ENCODE results near the gene SLC38A3. TPM values are rescaled to one million over a fixed set of nuclear protein-coding genes. Genes with fewer than 3 reads are reported as not detected.

SLC38A3 gene
- total RNA-seq, 1 experiment from 2014 or later, result not detected

DNA sequence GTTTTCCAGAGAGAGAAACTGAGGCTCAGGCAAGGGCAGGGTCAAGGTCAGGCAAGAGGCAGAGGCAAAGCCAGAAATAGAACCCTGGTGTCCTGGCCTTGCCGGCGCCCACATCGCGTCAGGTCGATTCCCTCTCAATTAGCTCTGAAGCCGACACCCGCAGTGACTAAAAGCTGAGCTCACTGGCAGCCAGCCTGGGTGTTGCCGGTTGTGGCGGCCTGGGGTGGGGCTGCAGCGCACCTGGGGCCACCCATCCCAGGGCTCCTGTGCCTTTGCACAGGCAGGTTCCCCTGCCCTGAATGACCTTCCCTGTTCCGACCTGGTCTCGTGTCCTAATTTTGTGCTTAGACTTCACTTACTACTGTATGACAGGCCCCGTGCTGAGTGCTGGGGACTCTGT is 43.8 kb upstream of the SLC38A3 start:
- Histone ChIP-seq H3K27me3 (ENCODE audit: low read length) (no peaks in the 10 kb centered on the region), H3K79me2 (ENCODE audit: low read length) (no peaks in the 10 kb centered on the region), H3K9me3 (ENCODE audit: low read length) (no peaks in the 10 kb centered on the region), H3K4me3 (ENCODE audit: low read length) (no peak overlapping the region), H3K9me2 (replicated peaks; ENCODE audit: insufficient read depth, low read length) (no peaks in the 10 kb centered on the region), H3K9ac (ENCODE audit: low read length) (no peak overlapping the region), H3K27ac (ENCODE audit: low read length) (no peak overlapping the region), H3K4me2 (ENCODE audit: low read depth, low read length, poor library complexity, severe bottlenecking) (no peak overlapping the region), H2AFZ (ENCODE audit: low read length) (no peak overlapping the region), H4K20me1 (ENCODE audit: insufficient read depth, low read depth, low read length) (peaks cover under 1% of the 10 kb centered on the region; the same call in 1 of the 2 replicates), H3K36me3 (ENCODE audit: insufficient read depth, low read length) (no peaks in the 10 kb centered on the region), H3K4me1 (ENCODE audit: low read length) (no peaks in the 10 kb centered on the region)
- DNase-seq, result no peak

DNA sequence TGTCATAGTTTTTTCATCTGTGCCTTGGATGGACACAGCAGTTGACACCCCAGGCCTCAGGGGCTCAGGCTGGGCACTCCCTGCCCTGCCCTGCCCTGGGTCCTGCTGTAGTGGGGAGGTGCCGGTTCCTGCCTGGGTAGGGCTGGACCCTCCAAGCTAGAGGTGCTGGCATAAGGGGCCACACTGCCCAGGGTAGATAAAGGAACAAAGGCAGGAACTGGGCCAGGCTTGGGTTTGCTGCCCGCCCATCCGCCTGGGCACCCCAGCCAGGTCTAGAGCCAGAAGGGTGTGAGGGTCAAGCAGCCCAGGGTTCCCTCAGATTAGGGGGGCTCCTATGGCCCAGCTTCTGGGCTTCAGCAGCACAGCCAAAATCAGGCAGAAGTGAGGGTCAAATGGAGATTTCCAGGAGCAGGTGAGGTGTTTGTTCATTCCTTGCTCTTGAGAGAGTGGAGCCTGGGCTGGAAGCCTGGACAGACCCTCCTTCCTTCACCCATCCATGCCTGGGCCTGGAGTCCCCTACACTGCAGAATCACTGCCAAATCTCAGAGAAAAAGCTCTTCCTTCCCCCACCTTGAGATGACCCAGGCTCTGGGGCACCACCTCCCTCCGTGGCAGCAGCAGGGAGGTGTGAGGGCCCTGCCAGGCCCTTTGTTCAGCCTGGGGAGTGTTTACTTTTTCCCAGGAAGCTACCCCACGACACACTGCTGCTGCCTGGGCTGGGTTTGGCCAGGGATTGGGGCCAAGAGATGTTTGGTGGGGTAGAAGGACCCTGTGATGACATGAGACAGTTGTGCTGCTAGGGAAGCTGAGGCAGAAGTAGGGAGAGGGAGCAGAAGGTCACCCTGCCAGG is 42.8 kb upstream of the SLC38A3 start:
- Histone ChIP-seq H3K9me2 (replicated peaks; ENCODE audit: insufficient read depth, low read length) (no peaks in the 10 kb centered on the region), H3K4me3 (ENCODE audit: low read length) (no peak overlapping the region), H4K20me1 (ENCODE audit: insufficient read depth, low read depth, low read length) (no peaks in the 10 kb centered on the region), H3K4me1 (ENCODE audit: low read length) (no peaks in the 10 kb centered on the region), H2AFZ (ENCODE audit: low read length) (no peak overlapping the region), H3K4me2 (ENCODE audit: low read depth, low read length, poor library complexity, severe bottlenecking) (no peak overlapping the region), H3K79me2 (ENCODE audit: low read length) (no peaks in the 10 kb centered on the region), H3K9me3 (ENCODE audit: low read length) (no peaks in the 10 kb centered on the region), H3K9ac (ENCODE audit: low read length) (no peak overlapping the region), H3K36me3 (ENCODE audit: insufficient read depth, low read length) (no peaks in the 10 kb centered on the region), H3K27me3 (ENCODE audit: low read length) (no peaks in the 10 kb centered on the region), H3K27ac (ENCODE audit: low read length) (no peak overlapping the region)
- no peak for DNase-seq

DNA sequence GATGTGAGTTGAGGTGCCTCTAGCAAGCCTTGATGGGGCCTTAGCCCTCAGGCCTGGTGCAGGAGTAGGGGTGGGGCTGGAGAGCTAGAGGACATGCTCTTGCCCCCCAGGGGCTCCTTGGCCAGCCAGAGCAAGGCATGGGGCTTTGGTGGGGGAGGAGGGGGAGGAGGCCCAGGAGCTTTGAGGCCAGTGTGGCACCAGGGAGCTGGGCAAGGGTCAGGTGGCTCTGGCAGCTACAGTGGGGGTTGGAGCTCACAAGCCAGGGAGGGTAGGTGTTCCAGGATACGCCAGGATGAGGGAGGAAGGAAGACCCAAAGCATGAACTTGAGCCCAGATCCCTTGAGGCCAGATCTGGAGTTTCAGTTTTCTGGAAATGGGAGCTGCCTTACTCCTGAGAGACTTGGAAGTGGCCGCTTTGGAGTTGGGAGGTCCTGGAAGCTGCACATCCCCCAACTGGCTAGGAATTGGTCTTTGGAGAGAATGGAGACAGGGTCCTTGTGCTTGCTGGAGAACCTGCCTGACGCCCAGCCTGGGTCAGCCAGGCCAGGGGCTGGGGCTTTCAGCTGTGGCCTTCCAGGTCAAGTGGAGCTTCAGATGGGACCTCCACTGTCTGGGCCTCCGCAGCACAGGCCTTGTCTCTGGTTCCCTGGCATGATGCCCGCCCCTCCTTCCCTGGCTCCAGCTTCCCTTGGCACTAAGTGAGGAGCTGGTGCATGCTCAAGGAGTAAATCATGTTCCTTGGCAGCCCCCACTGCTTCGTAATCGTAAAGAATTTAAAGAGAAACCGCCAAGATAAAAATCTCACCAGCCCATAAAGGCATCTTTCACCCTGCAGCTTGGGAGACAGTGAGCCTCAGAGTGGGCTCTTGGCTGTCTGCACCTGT is 41.3 kb upstream of the SLC38A3 start:
- Histone ChIP-seq H3K4me3 (ENCODE audit: low read length) (no peak overlapping the region), H3K9me3 (ENCODE audit: low read length) (no peaks in the 10 kb centered on the region), H3K9me2 (replicated peaks; ENCODE audit: insufficient read depth, low read length) (no peaks in the 10 kb centered on the region), H3K27ac (ENCODE audit: low read length) (no peak overlapping the region), H3K4me2 (ENCODE audit: low read depth, low read length, poor library complexity, severe bottlenecking) (no peak overlapping the region), H3K4me1 (ENCODE audit: low read length) (no peaks in the 10 kb centered on the region), H3K79me2 (ENCODE audit: low read length) (no peaks in the 10 kb centered on the region), H3K9ac (ENCODE audit: low read length) (no peak overlapping the region), H3K36me3 (ENCODE audit: insufficient read depth, low read length) (no peaks in the 10 kb centered on the region), H4K20me1 (ENCODE audit: insufficient read depth, low read depth, low read length) (no peaks in the 10 kb centered on the region), H3K27me3 (ENCODE audit: low read length) (no peaks in the 10 kb centered on the region), H2AFZ (ENCODE audit: low read length) (no peak overlapping the region)
- DNase-seq, result no peak

DNA sequence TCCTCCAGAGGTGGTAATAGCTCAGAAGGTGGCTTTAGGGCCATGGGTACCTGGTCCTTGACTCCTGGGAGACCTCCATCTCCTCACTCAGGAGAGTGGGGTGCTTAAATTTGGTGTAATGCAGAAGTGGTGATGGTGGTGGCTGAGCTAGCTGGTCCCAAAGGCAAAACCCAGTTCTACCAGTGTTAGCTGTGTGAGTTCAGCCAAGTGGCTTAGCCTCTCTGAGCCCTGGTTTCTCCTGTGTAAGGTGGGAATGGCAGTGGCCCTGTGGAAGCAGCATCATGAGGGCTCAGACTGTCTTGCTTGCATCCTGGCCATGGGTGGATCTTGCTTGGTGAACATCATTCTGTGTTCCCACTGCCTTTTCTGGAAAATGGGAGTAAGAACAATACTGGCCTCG is 40.6 kb upstream of the SLC38A3 start:
- H3K4me2 ChIP-seq (ENCODE audit: low read depth, low read length, poor library complexity, severe bottlenecking), result no peak overlapping the region
- H3K9me3 ChIP-seq (ENCODE audit: low read length), result no peaks in the 10 kb centered on the region
- H3K27me3 ChIP-seq (ENCODE audit: low read length), result no peaks in the 10 kb centered on the region
- H3K79me2 ChIP-seq (ENCODE audit: low read length), result no peaks in the 10 kb centered on the region
- DNase-seq, result no peak
- no peak overlapping the region for H3K9ac ChIP-seq (ENCODE audit: low read length)
- H2AFZ ChIP-seq (ENCODE audit: low read length), result no peak overlapping the region
- no peak overlapping the region for H3K4me3 ChIP-seq (ENCODE audit: low read length)
- no peaks in the 10 kb centered on the region for H4K20me1 ChIP-seq (ENCODE audit: insufficient read depth, low read depth, low read length)
- no peak overlapping the region for H3K27ac ChIP-seq (ENCODE audit: low read length)
- no peaks in the 10 kb centered on the region for H3K4me1 ChIP-seq (ENCODE audit: low read length)
- H3K9me2 ChIP-seq (replicated peaks; ENCODE audit: insufficient read depth, low read length), result no peaks in the 10 kb centered on the region
- no peaks in the 10 kb centered on the region for H3K36me3 ChIP-seq (ENCODE audit: insufficient read depth, low read length)

DNA sequence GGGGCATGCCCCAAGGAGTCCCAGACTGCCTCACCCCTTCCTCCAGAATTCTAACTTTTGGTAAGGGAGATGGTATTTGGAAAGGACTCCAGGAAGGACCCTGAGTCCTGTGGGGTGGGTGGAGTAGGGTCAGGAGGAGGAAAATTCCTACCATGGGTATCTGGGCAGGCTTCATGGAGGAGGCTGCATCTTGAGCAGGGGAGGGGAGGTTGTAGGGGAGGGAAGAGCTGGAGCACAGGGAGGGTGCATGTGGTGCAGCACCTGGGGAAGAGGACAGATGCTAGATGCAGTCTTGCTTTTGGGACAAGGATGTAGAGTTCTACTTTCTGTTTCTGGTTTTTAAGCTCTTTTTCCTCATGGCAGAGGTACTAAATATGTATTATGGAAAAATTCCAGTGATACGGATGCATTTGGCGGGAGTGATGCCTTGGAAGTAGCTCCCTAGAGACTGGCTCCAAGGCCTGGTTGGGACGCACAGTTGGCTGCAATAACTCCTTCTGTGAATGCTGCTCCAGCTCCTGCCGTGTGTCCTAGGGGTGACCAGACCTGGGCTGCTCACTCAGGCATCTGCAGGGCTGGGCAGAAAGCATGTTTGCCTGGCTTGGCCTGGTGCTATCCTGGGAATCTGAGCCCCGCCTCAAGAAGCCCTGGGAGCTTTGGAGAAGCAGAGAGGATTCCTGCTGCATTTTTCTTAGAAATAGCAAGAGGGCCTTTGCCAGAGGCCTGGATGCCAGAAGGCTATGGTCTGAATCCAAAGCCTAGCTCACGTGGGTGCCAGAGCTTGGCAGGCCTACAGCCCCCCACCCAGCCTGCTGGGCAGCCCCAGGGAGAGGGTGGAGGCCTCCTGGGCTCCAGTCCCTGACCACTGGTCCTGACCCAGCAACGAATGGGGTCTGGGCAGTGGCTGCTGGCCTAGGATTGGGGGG is 39.8 kb upstream of the SLC38A3 start:
- no peaks in the 10 kb centered on the region for H3K79me2 ChIP-seq (ENCODE audit: low read length)
- no peak overlapping the region for H3K4me2 ChIP-seq (ENCODE audit: low read depth, low read length, poor library complexity, severe bottlenecking)
- no peak overlapping the region for H3K4me3 ChIP-seq (ENCODE audit: low read length)
- H4K20me1 ChIP-seq (ENCODE audit: insufficient read depth, low read depth, low read length), result no peaks in the 10 kb centered on the region
- no peaks in the 10 kb centered on the region for H3K36me3 ChIP-seq (ENCODE audit: insufficient read depth, low read length)
- no peak overlapping the region for H3K27ac ChIP-seq (ENCODE audit: low read length)
- H3K4me1 ChIP-seq (ENCODE audit: low read length), result no peaks in the 10 kb centered on the region
- no peaks in the 10 kb centered on the region for H3K9me2 ChIP-seq (replicated peaks; ENCODE audit: insufficient read depth, low read length)
- H2AFZ ChIP-seq (ENCODE audit: low read length), result no peak overlapping the region
- no peaks in the 10 kb centered on the region for H3K27me3 ChIP-seq (ENCODE audit: low read length)
- no peak overlapping the region for H3K9ac ChIP-seq (ENCODE audit: low read length)
- no peaks in the 10 kb centered on the region for H3K9me3 ChIP-seq (ENCODE audit: low read length)
- DNase-seq, result no peak

DNA sequence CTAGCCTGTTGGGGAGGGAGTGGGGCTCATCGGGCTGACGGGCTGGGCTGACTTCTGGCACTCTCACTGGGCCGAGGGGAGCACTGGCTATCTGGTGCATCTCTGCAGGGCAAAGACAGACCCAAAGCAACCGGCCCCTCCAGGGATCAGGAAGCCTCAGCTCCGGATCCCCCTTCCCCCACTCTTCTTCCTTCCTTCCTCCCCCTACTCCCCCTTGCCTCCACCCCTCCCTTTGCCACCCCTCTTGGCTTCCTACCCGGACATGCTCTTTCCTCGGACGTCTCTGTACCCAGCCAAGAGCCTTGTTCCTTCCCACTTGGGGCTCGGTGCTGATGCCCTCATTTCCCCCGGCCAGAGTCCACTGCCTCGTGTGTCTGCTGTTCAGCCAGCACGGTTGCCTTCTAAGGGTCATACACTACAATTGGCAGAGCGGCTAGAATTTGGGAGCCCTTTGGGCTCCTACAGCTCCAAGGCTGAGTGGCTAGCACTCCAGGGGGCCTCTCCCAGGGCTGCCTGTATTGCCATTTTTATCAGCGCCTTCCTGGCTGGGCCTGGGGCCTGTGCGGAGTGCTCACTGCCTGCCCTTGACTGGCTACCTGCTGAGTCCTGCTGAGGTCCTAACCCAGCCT is 39.0 kb upstream of the SLC38A3 start:
- H3K27me3 ChIP-seq (ENCODE audit: low read length), result no peaks in the 10 kb centered on the region
- H3K4me3 ChIP-seq (ENCODE audit: low read length), result no peak overlapping the region
- H3K9me2 ChIP-seq (replicated peaks; ENCODE audit: insufficient read depth, low read length), result no peaks in the 10 kb centered on the region
- no peak overlapping the region for H3K9ac ChIP-seq (ENCODE audit: low read length)
- no peaks in the 10 kb centered on the region for H3K36me3 ChIP-seq (ENCODE audit: insufficient read depth, low read length)
- no peak overlapping the region for H2AFZ ChIP-seq (ENCODE audit: low read length)
- no peaks in the 10 kb centered on the region for H4K20me1 ChIP-seq (ENCODE audit: insufficient read depth, low read depth, low read length)
- no peak overlapping the region for H3K27ac ChIP-seq (ENCODE audit: low read length)
- no peak overlapping the region for H3K4me2 ChIP-seq (ENCODE audit: low read depth, low read length, poor library complexity, severe bottlenecking)
- H3K9me3 ChIP-seq (ENCODE audit: low read length), result no peaks in the 10 kb centered on the region
- no peaks in the 10 kb centered on the region for H3K4me1 ChIP-seq (ENCODE audit: low read length)
- no peak for DNase-seq
- H3K79me2 ChIP-seq (ENCODE audit: low read length), result no peaks in the 10 kb centered on the region

DNA sequence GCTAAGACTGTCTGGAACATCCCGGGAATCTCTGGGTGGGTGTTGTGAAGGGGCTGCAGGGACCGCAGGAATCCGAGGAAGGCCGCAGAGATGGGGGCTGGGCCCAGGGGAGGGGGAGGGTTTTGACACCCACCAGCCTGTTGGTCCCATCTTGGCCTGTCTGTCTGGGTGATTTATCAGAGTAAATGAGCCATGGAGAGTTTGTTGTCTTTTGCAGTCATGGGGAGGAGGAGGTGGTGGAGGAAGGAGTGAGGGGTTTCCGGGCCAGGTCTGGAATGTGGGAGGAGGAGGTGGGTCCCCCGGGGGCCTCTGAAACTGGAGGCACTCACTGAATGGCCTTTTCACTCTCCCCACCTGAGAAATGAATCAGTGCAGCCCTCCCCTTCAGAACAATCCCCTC is 38.5 kb upstream of the SLC38A3 start:
- no peak overlapping the region for H2AFZ ChIP-seq (ENCODE audit: low read length)

More for the DNA sequence above, 38.5 kb upstream of the SLC38A3 start:
- Histone ChIP-seq H3K9me3 (ENCODE audit: low read length) (no peaks in the 10 kb centered on the region), H3K9ac (ENCODE audit: low read length) (no peak overlapping the region), H3K9me2 (replicated peaks; ENCODE audit: insufficient read depth, low read length) (no peaks in the 10 kb centered on the region), H3K27ac (ENCODE audit: low read length) (no peak overlapping the region), H3K4me3 (ENCODE audit: low read length) (no peak overlapping the region), H3K27me3 (ENCODE audit: low read length) (no peaks in the 10 kb centered on the region), H3K4me2 (ENCODE audit: low read depth, low read length, poor library complexity, severe bottlenecking) (no peak overlapping the region), H4K20me1 (ENCODE audit: insufficient read depth, low read depth, low read length) (no peaks in the 10 kb centered on the region), H3K36me3 (ENCODE audit: insufficient read depth, low read length) (no peaks in the 10 kb centered on the region), H3K4me1 (ENCODE audit: low read length) (no peaks in the 10 kb centered on the region), H3K79me2 (ENCODE audit: low read length) (no peaks in the 10 kb centered on the region)
- no peak for DNase-seq
